ENCODE results near the gene DOC2B.

DNA sequence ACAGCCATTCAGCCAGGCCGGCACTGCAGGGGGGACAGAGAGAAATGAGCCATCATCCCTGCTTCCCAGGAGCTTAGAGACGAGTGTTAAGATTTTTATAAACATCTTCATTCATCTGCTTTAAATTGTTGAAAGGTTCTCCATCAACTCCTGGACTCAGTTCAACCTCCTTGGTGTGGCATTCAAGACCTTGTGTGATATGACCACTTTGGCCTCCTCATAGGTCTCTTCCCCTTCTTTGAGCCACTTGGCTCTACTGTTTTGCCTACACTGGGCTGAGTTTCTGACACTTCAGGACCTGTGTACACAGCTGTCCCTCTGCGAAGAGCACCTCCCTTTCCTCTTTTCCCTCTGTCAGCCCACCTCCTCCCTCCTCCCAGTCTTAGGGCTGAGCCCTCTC, 4.3 kb downstream of the DOC2B start:
- TF ChIP-seq, protein P1, sequence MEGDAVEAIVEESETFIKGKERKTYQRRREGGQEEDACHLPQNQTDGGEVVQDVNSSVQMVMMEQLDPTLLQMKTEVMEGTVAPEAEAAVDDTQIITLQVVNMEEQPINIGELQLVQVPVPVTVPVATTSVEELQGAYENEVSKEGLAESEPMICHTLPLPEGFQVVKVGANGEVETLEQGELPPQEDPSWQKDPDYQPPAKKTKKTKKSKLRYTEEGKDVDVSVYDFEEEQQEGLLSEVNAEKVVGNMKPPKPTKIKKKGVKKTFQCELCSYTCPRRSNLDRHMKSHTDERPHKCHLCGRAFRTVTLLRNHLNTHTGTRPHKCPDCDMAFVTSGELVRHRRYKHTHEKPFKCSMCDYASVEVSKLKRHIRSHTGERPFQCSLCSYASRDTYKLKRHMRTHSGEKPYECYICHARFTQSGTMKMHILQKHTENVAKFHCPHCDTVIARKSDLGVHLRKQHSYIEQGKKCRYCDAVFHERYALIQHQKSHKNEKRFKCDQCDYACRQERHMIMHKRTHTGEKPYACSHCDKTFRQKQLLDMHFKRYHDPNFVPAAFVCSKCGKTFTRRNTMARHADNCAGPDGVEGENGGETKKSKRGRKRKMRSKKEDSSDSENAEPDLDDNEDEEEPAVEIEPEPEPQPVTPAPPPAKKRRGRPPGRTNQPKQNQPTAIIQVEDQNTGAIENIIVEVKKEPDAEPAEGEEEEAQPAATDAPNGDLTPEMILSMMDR (IDR thresholded peaks at IDR 0.05; ENCODE audit: low read length) = no peak
- no peak for TF ChIP-seq EZH2phosphoT487 (IDR thresholded peaks at IDR 0.05; ENCODE audit: low read length)
